Activated CD8-positive, alpha-beta memory T cell treated with anti-CD3 and anti-CD28 coated beads for 24 hours (primary cell): ENCODE results near the gene BTN2A1.
"Not testable (repeated sequence)": the region's sequence is repeated elsewhere in the genome, so short reads cannot be mapped to it uniquely, and the experiment has no call there.

Experiments
- DNase-seq: peaks from one replicate; pipeline ENCODE4 v3.0.0-alpha.2; 2020

BTN2A1 gene

DNA sequence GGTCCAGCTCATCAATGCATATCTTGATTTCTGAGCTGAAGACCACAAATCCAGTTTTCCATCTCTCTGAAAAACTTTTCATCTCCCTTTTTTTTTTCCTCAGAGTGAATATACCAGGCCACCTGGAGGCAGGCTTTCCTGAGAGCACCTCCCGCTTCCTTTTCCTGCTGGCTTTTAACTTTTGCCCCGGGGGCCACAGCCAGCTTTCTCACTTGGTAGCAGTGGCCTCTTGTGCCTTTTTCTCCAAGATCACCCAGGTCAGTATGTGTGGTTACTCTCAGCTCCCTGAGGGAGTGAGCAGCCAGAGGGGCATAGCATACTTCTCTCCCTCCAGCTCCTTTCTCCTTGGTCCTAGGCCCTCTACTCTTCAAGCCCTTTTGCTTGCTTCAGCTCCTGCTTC lies 42.3 kb downstream of the BTN2A1 start, which contains the start of gene BTN1A1:
TSS of gene BTN1A1 (plus strand) at position 202 of the 400 bp plus-strand sequence. CDS start 984 bp downstream, outside the sequence.
- no peak for DNase-seq

DNA sequence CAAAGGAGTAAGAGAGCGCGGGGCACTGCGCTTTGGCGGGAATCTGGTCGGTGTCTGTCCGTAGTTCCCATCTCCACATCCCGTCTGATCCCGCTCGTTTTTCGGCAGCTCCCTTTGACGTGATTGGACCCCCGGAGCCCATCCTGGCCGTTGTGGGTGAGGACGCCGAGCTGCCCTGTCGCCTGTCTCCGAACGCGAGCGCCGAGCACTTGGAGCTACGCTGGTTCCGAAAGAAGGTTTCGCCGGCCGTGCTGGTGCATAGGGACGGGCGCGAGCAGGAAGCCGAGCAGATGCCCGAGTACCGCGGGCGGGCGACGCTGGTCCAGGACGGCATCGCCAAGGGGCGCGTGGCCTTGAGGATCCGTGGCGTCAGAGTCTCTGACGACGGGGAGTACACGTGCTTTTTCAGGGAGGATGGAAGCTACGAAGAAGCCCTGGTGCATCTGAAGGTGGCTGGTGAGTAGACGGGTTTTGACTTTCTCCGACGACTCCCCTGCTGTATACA lies 43.8 kb downstream of the BTN2A1 start:
- DNase-seq, result peak; percentile 74

DNA sequence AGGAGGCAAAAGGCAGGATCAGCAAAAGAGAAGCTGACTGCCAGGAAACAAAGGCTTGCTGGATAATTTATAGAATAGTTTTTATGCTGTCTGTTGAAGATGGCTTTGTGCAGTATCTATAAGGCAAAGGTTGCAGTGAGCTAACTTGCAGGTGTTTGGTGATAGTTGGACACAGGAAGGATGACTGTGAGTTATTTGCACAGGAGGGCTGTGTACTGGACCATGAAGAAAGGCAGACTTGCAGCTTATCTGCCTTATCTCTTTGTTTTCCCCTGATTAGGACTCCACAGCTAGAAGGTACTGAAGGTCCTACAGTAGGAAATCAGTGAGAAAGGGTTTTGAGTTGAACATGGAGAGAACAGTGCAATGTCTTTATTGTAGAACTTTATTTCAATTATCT lies 44.4 kb downstream of the BTN2A1 start:
- no peak for DNase-seq

DNA sequence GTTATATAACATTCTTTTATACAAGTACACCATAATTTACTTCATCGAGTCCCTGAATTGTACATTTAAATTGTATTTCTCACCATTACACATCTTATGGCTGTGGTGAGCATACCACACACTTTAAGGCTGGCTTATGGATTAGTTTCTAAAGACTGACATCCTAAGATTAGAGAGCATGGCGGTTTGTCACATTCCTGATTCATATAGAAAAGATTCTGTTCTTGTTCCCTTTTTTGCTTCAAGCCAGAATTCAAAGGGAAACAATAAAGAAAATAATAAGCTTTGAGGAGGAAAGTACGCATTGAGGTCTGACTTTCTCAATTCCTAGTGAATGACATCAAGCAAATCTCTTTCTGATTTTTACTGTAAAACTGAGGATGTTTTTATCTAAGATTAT lies 44.9 kb downstream of the BTN2A1 start:
- no peak for DNase-seq

DNA sequence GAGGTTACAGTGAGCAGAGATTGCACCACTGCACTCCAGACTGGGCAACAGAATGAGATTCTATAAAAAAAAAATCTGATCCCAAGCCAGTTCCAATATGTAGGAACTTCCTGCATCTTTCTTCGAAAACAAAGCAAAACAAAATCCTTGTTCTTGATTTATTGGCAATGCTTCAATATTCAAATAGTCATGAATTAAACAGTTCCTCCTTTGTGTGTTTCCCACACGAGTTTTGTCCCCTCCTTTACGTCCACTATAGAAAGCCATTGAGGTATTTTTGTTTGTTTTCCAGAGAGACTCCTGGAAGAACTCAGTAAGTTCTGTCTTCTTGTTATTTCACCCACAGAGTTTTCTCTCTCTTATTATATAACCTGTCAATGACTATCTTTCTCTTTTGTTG lies 49.9 kb downstream of the BTN2A1 start:
- DNase-seq, result no peak

DNA sequence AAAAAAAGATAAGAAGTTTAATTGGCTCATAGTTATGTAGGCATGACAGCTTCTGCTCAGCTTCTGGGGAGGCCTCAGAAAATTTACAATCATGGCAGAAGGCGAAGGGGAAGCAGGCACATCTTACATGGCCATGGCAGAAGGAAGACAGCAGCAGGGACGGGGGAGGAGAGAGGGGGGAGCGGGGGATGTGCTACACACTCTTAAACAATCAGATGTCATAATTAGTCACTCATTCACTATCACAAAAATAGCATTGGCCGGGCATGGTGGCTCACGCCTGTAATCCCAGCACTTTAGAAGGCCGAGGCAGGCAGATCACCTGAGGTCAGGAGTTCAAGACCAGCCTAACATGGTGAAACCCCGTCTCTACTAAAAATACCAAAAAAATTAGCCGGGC lies 53.3 kb downstream of the BTN2A1 start:
- not testable (repeated sequence) for DNase-seq

DNA sequence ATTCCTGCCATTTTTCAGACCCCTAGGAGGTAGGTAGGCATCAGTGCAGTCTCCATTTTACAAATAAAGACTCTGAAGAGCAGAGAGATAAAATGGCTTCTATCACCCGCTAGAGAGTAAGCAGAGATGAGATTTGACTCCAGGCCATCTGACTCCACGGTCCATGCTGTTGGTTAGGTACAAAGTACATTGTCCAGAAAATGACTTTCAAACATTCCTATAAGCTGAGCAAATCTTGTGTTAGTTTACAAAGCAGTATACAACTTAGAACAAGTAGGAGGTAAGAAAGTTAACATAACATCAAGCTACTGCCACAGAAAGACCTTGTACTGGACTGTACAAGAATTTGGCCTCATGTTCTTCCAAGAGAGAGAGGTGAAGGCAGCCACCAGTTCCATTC lies 57.2 kb downstream of the BTN2A1 start:
- no peak for DNase-seq

DNA sequence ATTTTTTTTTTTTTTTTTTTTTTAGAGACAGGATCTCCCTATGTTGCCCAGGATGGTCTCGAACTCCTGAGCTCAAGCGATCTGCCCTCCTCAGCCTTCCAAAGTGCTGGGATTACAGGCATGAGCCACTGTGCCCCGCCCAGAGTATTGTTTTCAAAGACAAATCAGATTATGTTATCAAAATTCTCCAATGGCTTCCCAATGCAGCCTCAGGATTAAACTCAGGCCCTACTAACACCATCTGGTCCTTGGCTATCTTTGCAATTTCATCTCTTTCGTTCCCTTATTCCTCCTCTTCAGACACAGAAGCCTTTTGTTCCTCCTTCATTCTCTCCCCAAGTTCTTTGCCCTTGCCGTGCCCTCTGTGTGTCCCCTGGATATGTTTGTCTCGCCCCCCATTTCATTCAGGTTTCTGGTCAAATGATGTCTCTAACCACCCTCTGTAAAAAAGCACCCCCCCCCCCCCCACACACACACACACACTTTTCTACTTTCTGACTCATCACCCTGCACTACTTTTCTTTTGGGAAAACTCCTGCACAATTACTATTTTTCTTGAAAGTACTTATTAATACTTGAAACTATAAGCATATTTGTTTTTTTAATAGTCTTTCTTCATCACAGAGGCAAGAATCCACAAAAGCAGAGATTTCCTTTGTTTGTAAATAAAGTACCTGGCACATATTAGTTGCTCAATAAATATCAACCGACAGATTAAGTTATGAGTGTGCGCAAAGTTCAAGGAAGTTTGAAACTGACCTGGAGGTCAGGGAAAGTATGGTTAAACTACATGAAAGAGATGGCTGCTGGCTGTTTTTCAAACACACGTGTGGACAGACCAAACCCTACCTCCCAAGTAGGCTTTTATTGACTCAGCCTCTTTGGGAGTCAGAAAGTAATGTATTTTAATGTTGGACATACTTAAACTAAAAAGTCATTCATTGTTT lies 59.0 kb downstream of the BTN2A1 start:
- no peak for DNase-seq
